ENCODE results near the gene TDP2.
"Not testable (repeated sequence)": the region's sequence is repeated elsewhere in the genome, so short reads cannot be mapped to it uniquely, and the experiment has no call there.

TDP2 gene

DNA sequence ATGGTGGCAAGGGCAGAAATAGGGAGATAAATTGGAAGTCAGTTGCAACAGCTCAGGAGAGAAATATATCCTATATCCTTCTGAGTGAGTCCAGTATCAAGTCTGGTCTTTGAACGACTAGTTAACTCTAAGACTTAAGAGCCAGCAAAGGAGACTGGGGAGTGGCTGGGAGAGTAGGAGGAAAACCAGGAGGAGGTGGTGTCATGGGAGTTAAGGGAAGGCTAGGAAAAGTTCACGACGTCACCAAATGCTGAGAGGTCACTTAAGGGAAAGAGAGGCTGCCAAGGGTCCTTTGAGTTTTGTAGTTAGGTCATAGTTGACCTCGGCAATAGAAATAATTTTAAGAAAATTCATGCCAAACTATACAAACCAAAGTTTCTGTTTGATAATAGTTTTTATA is 25.3 kb upstream of the TDP2 start:
- Mint-ChIP-seq H3K4me1 (ENCODE audit: low read depth) (peaks cover 6% of the 10 kb centered on the region), H3K4me3 (no peak overlapping the region), H3K9me3 (no peaks in the 10 kb centered on the region), H3K36me3 (ENCODE audit: low read depth) (peaks cover 3% of the 10 kb centered on the region), H3K27me3 (ENCODE audit: low read depth) (no peaks in the 10 kb centered on the region), H3K27ac (no peak overlapping the region)
- no peak for DNase-seq (ENCODE audit: low spot score)

DNA sequence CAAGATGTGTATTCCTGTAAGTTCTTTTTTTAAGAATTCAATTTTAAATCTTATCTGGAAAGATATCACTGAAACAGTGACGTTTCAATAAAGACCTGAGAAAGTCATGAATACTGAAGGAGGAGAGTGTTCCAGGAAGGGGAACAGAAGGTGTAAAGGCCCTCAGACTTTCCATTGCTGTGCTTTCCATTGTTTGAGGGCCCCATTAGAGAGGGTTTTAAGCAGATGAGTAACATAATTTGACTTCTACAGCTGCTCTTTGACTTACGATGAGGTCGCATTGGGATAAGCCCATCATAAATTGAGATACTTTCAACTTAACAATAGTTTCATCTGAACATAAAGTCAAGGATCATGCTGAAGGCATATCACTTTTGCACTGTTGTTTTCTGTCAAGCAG is 24.9 kb upstream of the TDP2 start:
- Mint-ChIP-seq H3K27ac (no peak overlapping the region), H3K4me3 (no peak overlapping the region), H3K36me3 (ENCODE audit: low read depth) (peaks cover 3% of the 10 kb centered on the region), H3K27me3 (ENCODE audit: low read depth) (no peaks in the 10 kb centered on the region), H3K9me3 (no peaks in the 10 kb centered on the region), H3K4me1 (ENCODE audit: low read depth) (peaks cover 6% of the 10 kb centered on the region)
- DNase-seq (ENCODE audit: low spot score): no peak

DNA sequence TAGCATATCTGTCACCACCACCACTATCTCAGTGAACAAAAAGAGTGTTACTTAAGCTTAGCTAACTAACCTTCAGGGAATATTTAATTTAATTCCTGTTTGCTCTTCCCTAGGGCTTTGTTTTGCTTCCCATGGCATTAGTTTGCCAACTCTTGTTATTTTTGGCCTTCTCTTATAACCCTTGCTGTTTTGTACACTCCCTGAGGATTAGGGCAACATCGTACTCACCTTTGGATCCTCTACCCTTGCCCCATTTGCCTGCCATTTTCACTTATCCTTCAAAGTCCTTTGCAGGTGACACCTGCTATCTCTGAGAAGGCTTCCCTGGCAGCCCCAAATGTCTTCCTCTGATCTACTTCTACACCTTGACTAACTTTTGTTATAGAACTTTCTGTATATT is 23.9 kb upstream of the TDP2 start:
- H3K4me1 Mint-ChIP-seq (ENCODE audit: low read depth): peaks cover 6% of the 10 kb centered on the region
- H3K9me3 Mint-ChIP-seq: no peaks in the 10 kb centered on the region
- peaks cover 3% of the 10 kb centered on the region for H3K36me3 Mint-ChIP-seq (ENCODE audit: low read depth)
- H3K4me3 Mint-ChIP-seq: no peak overlapping the region
- H3K27ac Mint-ChIP-seq: no peak overlapping the region
- H3K27me3 Mint-ChIP-seq (ENCODE audit: low read depth): no peaks in the 10 kb centered on the region
- DNase-seq (ENCODE audit: low spot score): no peak

DNA sequence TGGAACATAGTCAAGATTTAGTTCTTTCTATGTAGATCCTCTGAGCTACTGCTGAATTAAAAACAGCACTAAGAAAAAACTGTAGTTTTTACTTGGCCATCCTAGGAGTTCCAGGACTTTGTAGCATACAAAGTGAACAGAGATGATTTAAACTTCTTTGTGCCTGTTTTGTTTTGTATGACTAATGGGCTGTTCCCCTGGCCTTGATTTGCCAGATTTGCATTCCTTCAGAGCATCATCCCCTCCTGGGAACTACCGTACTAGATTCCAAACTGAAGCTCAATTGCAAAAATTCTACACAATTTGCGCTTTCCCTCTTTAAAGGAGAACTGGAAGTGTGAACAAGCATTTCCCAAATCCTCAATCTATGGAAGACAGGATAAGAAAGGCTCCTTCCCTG is 23.3 kb upstream of the TDP2 start:
- Mint-ChIP-seq H3K27ac (no peak overlapping the region), H3K27me3 (ENCODE audit: low read depth) (no peaks in the 10 kb centered on the region), H3K36me3 (ENCODE audit: low read depth) (peaks cover 3% of the 10 kb centered on the region), H3K4me1 (ENCODE audit: low read depth) (peaks cover 4% of the 10 kb centered on the region), H3K4me3 (no peak overlapping the region), H3K9me3 (no peaks in the 10 kb centered on the region)
- DNase-seq (ENCODE audit: low spot score): no peak

DNA sequence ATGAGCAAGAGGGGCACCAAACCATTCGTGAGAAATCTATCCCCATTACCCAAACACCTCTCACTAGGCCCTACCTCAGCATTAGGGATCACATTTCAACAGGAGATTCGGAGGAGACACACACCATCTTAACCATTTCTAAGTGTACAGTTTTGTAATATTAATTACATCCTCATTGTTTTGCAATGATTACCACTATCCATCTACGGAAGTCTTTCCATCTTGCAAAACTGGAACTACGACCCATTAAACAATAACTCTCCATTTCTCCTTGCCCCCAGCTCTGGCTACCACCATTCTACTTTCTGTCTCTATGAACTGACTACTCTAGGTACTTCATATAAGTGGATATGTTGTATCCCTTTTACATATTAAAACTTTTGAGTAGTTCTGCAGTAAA is 20.2 kb upstream of the TDP2 start:
- no peak for DNase-seq (ENCODE audit: low spot score)
- no peak overlapping the region for H3K4me3 Mint-ChIP-seq
- H3K9me3 Mint-ChIP-seq: no peaks in the 10 kb centered on the region
- H3K27me3 Mint-ChIP-seq (ENCODE audit: low read depth): no peaks in the 10 kb centered on the region
- H3K4me1 Mint-ChIP-seq (ENCODE audit: low read depth): no peaks in the 10 kb centered on the region
- H3K27ac Mint-ChIP-seq: no peak overlapping the region
- peaks cover 3% of the 10 kb centered on the region for H3K36me3 Mint-ChIP-seq (ENCODE audit: low read depth)

DNA sequence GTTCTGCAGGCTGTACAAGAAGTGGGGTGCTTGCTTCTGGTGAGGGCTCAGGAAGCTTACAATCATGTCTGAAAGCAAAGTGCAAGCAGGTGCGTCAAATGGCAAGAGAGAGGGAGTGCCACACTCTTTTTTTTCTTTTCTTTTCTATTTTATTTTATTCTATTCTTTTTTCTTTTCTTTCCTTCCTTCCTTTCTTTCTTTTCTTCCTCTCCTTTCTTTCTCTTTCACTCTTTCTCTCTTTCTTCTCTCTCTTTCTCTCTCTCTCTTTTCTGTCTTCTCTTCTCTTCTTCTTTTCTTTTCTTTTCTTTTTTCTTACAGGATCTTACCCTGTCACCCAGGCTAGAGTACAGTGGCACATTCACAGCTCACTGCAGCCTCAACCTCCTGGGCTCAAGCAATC is 19.7 kb upstream of the TDP2 start:
- DNase-seq (ENCODE audit: low spot score): no peak
- H3K36me3 Mint-ChIP-seq (ENCODE audit: low read depth): peaks cover 6% of the 10 kb centered on the region
- H3K9me3 Mint-ChIP-seq: no peaks in the 10 kb centered on the region
- no peaks in the 10 kb centered on the region for H3K27me3 Mint-ChIP-seq (ENCODE audit: low read depth)
- H3K4me1 Mint-ChIP-seq (ENCODE audit: low read depth): no peaks in the 10 kb centered on the region
- no peak overlapping the region for H3K4me3 Mint-ChIP-seq
- H3K27ac Mint-ChIP-seq: no peak overlapping the region

DNA sequence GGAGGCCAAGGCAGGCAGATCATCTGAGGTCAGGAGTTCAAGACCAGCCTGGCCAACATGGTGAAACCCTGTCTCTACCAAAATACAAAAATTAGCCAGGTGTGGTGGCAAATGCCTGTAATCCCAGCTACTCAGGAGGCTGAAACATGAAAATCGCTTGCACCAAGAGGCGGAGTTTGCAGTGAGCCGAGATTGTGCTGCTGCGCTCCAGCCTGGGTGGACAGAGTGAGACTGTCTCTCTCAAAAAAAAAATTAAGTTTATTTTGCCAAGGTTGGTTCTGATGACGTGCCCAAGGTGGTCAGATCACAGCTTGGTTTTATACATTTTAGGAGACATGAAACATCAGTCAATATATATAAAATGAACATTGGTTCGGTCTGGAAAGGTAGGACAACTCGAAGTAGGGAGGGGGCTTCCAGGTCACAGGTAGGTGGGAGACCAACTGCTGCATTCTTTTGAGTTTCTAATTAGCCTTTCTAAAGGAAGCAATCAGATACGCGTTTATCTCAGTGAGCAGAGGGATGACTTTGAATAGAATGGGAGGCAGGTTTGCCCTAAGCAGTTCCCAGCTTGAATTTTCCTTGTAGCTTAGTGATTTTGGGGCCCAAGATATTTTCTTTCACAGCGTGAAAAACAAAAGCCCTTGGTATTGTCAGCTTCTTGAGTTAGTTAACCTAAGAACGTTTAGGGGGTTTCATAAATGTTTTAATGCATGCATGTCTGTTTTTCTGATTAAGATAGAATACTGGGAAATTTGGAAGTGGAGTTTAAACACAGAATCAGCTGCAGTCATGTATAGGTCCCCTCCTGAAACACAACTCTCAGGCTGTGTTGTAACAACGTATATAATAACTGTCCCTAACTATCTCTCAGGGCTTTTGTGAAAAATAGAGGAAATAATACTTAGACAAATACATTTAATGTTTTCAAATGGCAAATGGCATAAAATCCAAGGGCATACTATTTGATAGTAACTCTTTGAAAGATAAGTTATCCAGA is 16.9 kb upstream of the TDP2 start:
- Mint-ChIP-seq H3K27ac (no peak overlapping the region), H3K4me3 (no peak overlapping the region), H3K36me3 (ENCODE audit: low read depth) (peaks cover 6% of the 10 kb centered on the region), H3K4me1 (ENCODE audit: low read depth) (peaks cover 4% of the 10 kb centered on the region), H3K27me3 (ENCODE audit: low read depth) (no peaks in the 10 kb centered on the region), H3K9me3 (no peaks in the 10 kb centered on the region)
- DNase-seq (ENCODE audit: low spot score): no peak

DNA sequence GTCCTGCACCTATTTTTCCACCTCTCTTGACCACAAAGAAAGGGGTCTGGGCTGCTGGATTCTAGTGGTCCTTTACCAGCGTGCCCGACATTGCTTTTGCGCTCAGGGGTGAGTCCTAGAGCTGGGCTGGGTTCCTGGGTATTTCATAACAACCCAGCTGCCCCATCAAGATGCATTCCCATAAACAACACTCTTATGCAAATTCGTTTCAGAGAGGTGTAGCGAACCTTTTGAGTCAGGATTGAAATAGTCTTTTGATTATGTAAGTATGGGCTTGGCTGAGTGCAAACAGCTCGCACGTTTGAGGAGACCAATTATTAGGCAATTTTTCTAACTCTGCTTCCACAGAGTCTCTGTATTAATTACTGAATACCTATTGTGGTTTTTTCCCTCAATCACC is 13.9 kb upstream of the TDP2 start:
- no peak for DNase-seq (ENCODE audit: low spot score)
- Mint-ChIP-seq H3K27ac (no peak overlapping the region), H3K36me3 (ENCODE audit: low read depth) (peaks cover 5% of the 10 kb centered on the region), H3K4me3 (no peak overlapping the region), H3K9me3 (peaks cover 2% of the 10 kb centered on the region), H3K27me3 (ENCODE audit: low read depth) (no peaks in the 10 kb centered on the region), H3K4me1 (ENCODE audit: low read depth) (peaks cover 4% of the 10 kb centered on the region)

DNA sequence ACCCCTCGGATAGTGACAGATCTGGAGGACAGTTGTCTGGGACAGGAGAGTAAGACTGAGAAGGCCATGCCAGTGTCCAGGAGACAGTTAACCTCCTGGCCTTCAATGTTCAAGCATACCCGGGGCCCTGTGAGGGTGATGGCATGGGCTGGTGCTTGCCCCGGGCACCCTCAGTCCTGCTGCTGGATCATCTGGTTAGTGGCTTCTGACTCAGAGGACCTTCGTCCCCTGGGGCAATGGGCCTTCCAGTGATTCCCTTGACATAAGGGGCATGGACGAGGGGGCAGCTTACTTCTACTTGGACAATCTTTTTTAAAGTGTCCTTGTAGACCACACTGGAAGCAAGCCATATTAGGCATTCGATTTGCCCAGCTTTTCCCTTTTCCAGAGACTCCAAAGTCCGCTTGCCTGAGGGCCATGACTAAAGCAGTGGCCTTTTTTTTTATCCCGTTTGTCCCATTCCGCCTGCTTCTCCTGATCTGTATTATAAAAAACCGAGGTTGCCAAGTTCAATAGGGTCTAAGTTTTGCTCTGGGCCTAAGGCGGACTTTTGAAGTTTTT is 12.2 kb upstream of the TDP2 start:
- Mint-ChIP-seq H3K36me3 (ENCODE audit: low read depth) (peaks cover 15% of the 10 kb centered on the region), H3K9me3 (peaks cover 13% of the 10 kb centered on the region)
- not testable (repeated sequence) for H3K27ac Mint-ChIP-seq; DNase-seq (ENCODE audit: low spot score); H3K4me1 Mint-ChIP-seq (ENCODE audit: low read depth); H3K27me3 Mint-ChIP-seq (ENCODE audit: low read depth); H3K4me3 Mint-ChIP-seq

DNA sequence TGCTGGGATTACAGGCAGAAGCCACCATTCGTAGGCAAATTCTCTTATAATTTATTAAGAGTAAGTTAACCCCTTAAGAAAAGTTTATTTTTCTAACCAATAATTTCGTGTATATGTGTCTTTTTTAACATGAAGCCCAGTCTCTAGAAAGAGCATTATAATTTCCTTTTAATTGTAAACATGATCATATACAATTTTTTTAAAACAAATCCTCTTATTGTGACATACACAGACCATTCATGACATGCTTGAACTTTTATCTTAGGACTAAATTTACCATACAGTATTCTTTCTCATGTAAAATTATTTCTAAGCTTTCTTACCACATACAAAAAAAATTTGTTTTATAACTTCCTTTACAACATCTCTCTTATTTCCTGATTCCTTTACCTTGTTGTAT is 6.9 kb upstream of the TDP2 start:
- DNase-seq (ENCODE audit: low spot score): no peak
- Mint-ChIP-seq H3K9me3 (peaks cover 45% of the 10 kb centered on the region), H3K27me3 (ENCODE audit: low read depth) (no peaks in the 10 kb centered on the region), H3K4me1 (ENCODE audit: low read depth) (peaks cover 6% of the 10 kb centered on the region), H3K4me3 (no peak overlapping the region), H3K36me3 (ENCODE audit: low read depth) (peaks cover 43% of the 10 kb centered on the region), H3K27ac (no peak overlapping the region)

DNA sequence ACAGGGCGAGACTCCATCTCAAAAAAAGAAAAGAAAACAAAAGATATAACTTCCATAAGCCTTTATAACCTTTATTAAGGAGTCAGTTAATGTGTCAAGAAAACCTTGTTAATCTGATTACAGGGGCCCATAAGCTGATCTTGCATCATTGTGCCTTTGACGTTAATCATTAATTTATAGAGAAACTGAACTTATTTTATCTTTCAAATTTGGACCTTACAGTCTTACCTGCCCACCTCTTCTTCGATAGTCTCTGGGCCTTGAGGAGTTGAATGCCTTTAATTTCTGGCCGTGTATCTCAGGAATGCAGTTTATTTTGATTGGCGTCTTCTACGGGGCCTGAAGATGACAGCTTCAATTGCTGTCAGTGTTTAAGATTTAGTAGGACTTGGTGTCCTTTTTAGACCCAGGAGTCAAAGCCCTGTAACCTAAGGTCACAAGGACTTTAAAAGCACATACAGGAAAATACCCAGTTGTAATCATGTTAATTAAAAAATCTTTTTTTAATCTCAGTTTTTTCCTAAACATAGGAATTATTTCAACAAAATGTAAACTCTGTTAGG is 6.0 kb upstream of the TDP2 start:
- no peaks in the 10 kb centered on the region for H3K27me3 Mint-ChIP-seq (ENCODE audit: low read depth)
- H3K36me3 Mint-ChIP-seq (ENCODE audit: low read depth): peaks cover 43% of the 10 kb centered on the region
- DNase-seq (ENCODE audit: low spot score): no peak
- peaks cover 9% of the 10 kb centered on the region for H3K4me1 Mint-ChIP-seq (ENCODE audit: low read depth)
- peaks cover 45% of the 10 kb centered on the region for H3K9me3 Mint-ChIP-seq
- H3K4me3 Mint-ChIP-seq: no peak overlapping the region
- no peak overlapping the region for H3K27ac Mint-ChIP-seq

DNA sequence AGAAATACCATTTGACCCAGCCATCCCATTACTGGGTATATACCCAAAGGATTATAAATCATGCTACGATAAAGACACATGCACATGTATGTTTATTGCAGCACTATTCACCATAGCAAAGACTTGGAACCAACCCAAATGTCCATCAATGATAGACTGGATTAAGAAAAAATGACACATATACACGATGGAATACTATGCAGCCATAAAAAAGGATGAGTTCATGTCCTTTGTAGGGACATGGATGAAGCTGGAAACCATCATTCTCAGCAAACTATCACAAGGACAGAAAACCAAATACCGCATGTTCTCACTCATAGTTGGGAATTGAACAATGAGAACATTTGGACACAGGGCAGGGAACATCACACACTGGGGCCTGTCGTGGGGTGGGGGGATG is 4.4 kb upstream of the TDP2 start:
- DNase-seq (ENCODE audit: low spot score); H3K4me3 Mint-ChIP-seq; H3K27ac Mint-ChIP-seq; H3K27me3 Mint-ChIP-seq (ENCODE audit: low read depth): not testable (repeated sequence)
- Mint-ChIP-seq H3K4me1 (ENCODE audit: low read depth) (peaks cover 15% of the 10 kb centered on the region), H3K9me3 (peaks cover 45% of the 10 kb centered on the region), H3K36me3 (ENCODE audit: low read depth) (peaks cover 45% of the 10 kb centered on the region)

DNA sequence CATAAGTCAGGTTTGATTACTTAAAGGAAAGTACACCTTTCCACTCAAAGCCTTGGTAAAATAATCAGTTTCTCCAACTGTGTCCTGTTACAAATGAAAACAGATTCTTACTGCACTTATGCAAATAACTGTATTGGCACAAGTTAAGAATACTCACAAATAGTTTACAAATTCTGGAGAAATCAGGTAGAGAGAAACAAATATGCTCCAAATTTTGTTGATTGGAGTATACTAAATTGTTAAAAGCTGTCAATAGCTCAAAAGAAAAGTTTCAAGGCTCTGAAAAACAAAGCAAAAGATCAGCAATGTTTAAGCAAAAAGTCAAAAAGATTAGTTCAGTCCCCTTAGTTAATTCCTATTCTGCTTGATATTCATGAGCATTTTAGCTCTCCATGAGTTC is 3.8 kb upstream of the TDP2 start:
- not testable (repeated sequence) for H3K4me3 Mint-ChIP-seq; H3K27ac Mint-ChIP-seq; H3K27me3 Mint-ChIP-seq (ENCODE audit: low read depth); DNase-seq (ENCODE audit: low spot score)
- peaks cover 18% of the 10 kb centered on the region for H3K4me1 Mint-ChIP-seq (ENCODE audit: low read depth)
- H3K36me3 Mint-ChIP-seq (ENCODE audit: low read depth): peaks cover 43% of the 10 kb centered on the region
- H3K9me3 Mint-ChIP-seq: peaks cover 41% of the 10 kb centered on the region

DNA sequence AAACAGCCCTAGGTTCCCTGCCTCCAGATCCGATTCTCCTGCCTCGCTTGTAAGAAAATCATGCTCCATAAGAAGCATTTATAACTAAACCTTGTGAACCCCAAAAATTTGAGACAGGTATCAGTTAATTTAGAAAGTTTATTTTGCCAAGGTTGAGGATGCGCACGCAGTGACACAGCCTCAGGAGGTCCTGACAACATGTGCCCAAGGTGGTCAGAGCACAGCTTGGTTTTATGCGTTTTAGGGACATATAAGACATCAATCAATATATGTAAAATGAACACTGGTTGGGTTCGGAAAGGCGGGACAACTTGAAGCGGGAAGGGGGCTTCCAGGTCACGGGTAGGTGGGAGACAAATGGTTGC is 2.3 kb upstream of the TDP2 start:
- DNase-seq (ENCODE audit: low spot score): no peak
- H3K9me3 Mint-ChIP-seq: peaks cover 33% of the 10 kb centered on the region
- peaks cover 41% of the 10 kb centered on the region for H3K36me3 Mint-ChIP-seq (ENCODE audit: low read depth)
- H3K4me3 Mint-ChIP-seq: peak overlapping the region; percentile 92
- H3K27ac Mint-ChIP-seq: no peak overlapping the region
- H3K4me1 Mint-ChIP-seq (ENCODE audit: low read depth): peaks cover 27% of the 10 kb centered on the region
- no peaks in the 10 kb centered on the region for H3K27me3 Mint-ChIP-seq (ENCODE audit: low read depth)
